ENCODE data around the gene VCAM1. TPM values are rescaled to one million over a fixed set of nuclear protein-coding genes. Genes with fewer than 3 reads are reported as not detected.

VCAM1 gene
- total and polyA plus RNA-seq, 2 donors (not counting 3 experiments of a cell fraction or from before 2014, with no cell fraction given) = 1.8 to 2.3 TPM

DNA sequence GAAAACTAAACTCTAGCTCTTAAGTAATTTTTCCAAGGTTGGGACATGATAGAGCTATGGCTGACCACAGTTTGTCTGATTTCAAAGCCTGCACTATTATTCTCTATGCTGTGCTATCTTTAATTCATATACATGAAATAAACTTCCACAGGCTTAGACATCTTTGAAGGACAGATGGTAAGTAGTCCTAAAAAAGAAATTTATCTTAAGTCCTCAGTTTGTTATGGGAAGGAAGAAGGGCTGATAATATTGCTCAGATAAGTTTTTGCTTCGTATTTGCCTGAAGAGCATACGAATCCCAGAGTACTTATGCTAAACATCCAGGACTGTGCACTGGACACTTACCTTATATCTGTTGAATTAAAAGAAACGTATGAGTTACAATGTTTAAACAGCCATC lies 39.6 kb downstream of the VCAM1 start:
- H3K9me3 ChIP-seq (replicated peaks; ENCODE audit: control insufficient read depth, insufficient read depth, low read length) = no peaks in the 10 kb centered on the region
- CTCF ChIA-PET = no interaction called here
- H3K4me1 ChIP-seq (ENCODE audit: control insufficient read depth, extremely low read depth, insufficient read depth, low read length) = no peaks in the 10 kb centered on the region
- H3K4me3 ChIP-seq (replicated peaks in 1 of 3; ENCODE audit: insufficient read depth in 1 of 3, low read depth in 1 of 3, low read length in 3 of 3) = no peak overlapping the region
- H3K9me1 ChIP-seq (replicated peaks; ENCODE audit: control insufficient read depth, extremely low read depth, insufficient read depth, low read length) = no peaks in the 10 kb centered on the region
- dilution Hi-C loops (cut with MboI; ENCODE audit: extremely low pct_ligation_motif_present, low sequenced_read_pairs) = no loop called here
- H3K36me3 ChIP-seq (ENCODE audit: control insufficient read depth in 2 of 2, extremely low read depth in 1 of 2, insufficient read depth in 2 of 2, low read length in 2 of 2) = no peaks in the 10 kb centered on the region
- TF ChIP-seq JUN (IDR thresholded peaks at IDR 0.05; ENCODE audit: borderline replicate concordance, insufficient read depth, insufficient read length, low read depth) = no peak
- TF ChIP-seq, protein P1, sequence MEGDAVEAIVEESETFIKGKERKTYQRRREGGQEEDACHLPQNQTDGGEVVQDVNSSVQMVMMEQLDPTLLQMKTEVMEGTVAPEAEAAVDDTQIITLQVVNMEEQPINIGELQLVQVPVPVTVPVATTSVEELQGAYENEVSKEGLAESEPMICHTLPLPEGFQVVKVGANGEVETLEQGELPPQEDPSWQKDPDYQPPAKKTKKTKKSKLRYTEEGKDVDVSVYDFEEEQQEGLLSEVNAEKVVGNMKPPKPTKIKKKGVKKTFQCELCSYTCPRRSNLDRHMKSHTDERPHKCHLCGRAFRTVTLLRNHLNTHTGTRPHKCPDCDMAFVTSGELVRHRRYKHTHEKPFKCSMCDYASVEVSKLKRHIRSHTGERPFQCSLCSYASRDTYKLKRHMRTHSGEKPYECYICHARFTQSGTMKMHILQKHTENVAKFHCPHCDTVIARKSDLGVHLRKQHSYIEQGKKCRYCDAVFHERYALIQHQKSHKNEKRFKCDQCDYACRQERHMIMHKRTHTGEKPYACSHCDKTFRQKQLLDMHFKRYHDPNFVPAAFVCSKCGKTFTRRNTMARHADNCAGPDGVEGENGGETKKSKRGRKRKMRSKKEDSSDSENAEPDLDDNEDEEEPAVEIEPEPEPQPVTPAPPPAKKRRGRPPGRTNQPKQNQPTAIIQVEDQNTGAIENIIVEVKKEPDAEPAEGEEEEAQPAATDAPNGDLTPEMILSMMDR (IDR thresholded peaks at IDR 0.05; ENCODE audit: extremely low read depth in 1 of 2, insufficient read depth in 1 of 2, low read depth in 1 of 2, low read length in 2 of 2) = no peak
- no peak for TF ChIP-seq MYC (IDR thresholded peaks at IDR 0.05; ENCODE audit: low read depth, low read length)
- TF ChIP-seq POLR2AphosphoS5 (IDR thresholded peaks at IDR 0.05; ENCODE audit: insufficient read depth, low read depth, low read length) = no peak
- TF ChIP-seq FOS (IDR thresholded peaks at IDR 0.05; ENCODE audit: borderline replicate concordance, insufficient read depth, low read length) = no peak
- TF ChIP-seq GATA2 (IDR thresholded peaks at IDR 0.05; ENCODE audit: insufficient read depth, insufficient read length, low read depth, low read length) = no peak
- TF ChIP-seq EZH2 (IDR thresholded peaks at IDR 0.05; ENCODE audit: borderline replicate concordance, low read depth, low read length, severe bottlenecking) = no peak
- TF ChIP-seq POLR2A (IDR thresholded peaks at IDR 0.05; ENCODE audit: low read depth, low read length) = no peak
- TF ChIP-seq, protein P2, sequence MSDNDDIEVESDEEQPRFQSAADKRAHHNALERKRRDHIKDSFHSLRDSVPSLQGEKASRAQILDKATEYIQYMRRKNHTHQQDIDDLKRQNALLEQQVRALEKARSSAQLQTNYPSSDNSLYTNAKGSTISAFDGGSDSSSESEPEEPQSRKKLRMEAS (IDR thresholded peaks at IDR 0.05; ENCODE audit: insufficient read depth, insufficient read length) = no peak
- H3K27me3 ChIP-seq (ENCODE audit: control insufficient read depth in 2 of 2, insufficient read depth in 2 of 2, low read length in 2 of 2) = no peaks in the 10 kb centered on the region
- BruUV-seq (replicated peaks) = no TSS peak
- H3K79me2 ChIP-seq (ENCODE audit: control insufficient read depth, insufficient read depth, low read length) = no peaks in the 10 kb centered on the region
- H2AFZ ChIP-seq (ENCODE audit: low read depth, low read length) = no peak overlapping the region
- FAIRE-seq (no peak), DNase-seq (ENCODE audit: low read depth, low spot score) (no peak)
- H4K20me1 ChIP-seq (replicated peaks; ENCODE audit: control insufficient read depth, extremely low read depth, insufficient read depth, low read length) = no peaks in the 10 kb centered on the region
- POLR2A ChIA-PET = no interaction called here
- no peak overlapping the region for H3K9ac ChIP-seq (replicated peaks; ENCODE audit: extremely low read depth, insufficient read depth, low read length)
- intact Hi-C loops (cut with micrococcal nuclease) = no loop called here
- H3K4me2 ChIP-seq (ENCODE audit: insufficient read depth, low read length) = no peak overlapping the region
- H3K27ac ChIP-seq (ENCODE audit: insufficient read depth, low read depth, low read length) = no peak overlapping the region
